BLaER1 treated with 17β-estradiol and CSF1 and Interleukin-3, amounts not matched to agents 10 nM and 100 nM (cell line): Measurements from ENCODE around the gene PTPRD.

Experiments used
- H3K27ac ChIP-seq, 11 experiments: shearing (Covaris generic); formaldehyde crosslinking; 2 replicates each; pipeline ENCODE4 v1.8.1; 2022
- H3K27me3 ChIP-seq, 11 experiments: shearing (Covaris generic); formaldehyde crosslinking; 2 replicates each; pipeline ENCODE4 v1.8.1; 2022
- H3K36me3 ChIP-seq, 11 experiments: shearing (Covaris generic); formaldehyde crosslinking; 2 replicates each; pipeline ENCODE4 v1.8.1; 2022
- H3K4me1 ChIP-seq, 10 experiments: shearing (Covaris generic); formaldehyde crosslinking; 2 replicates each; pipeline ENCODE4 v1.8.1; 2022
- H3K4me2 ChIP-seq, 11 experiments: shearing (Covaris generic); formaldehyde crosslinking; 2 replicates each; pipeline ENCODE4 v1.8.1; 2022
- H3K4me3 ChIP-seq, 10 experiments: shearing (Covaris generic); formaldehyde crosslinking; 2 replicates each; pipeline ENCODE4 v1.8.1; 2022
- H3K9ac ChIP-seq, 11 experiments: shearing (Covaris generic); formaldehyde crosslinking; 2 replicates each; pipeline ENCODE4 v1.8.1; 2022
- H3K9me3 ChIP-seq, 11 experiments: shearing (Covaris generic); formaldehyde crosslinking; replicated peaks in 1 of 11; 2 replicates each; pipeline ENCODE4 v1.8.1; 2022
- H4K20me1 ChIP-seq, 11 experiments: shearing (Covaris generic); formaldehyde crosslinking; 2 replicates each; pipeline ENCODE4 v1.8.1; 2022
- Cebpa-rat ChIP-seq, 11 experiments: shearing (Covaris generic); IDR thresholded peaks; 2 replicates each; pipeline ENCODE4 v1.8.1; 2022

PTPRD gene

DNA sequence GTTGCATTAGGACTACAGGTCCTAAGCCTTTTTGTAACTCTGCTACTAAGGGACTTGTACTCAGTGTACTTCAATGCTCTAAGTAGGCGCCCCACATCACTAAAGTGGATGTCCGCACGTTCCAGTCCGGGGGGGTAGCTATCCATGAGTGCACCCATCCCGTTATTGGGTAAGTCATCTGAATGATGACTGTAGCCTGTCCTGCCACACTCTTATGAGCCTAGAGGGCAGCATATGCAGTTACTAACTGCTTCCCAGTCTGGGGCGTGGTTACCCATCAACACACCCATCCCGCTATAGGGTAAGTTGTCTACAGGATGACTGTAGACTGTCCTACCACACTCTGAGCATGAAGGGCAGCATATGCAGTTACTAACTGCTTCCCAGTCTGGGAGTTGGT lies 1053.9 kb downstream of the PTPRD start:
- no peak for TF ChIP-seq Cebpa-rat (IDR thresholded peaks at IDR 0.05)
- Histone ChIP-seq H3K27ac (no peak overlapping the region), H4K20me1 (no peaks in the 10 kb centered on the region), H3K27me3 (no peaks in the 10 kb centered on the region), H3K4me3 (no peak overlapping the region), H3K9me3 (no peaks in the 10 kb centered on the region), H3K9ac (no peak overlapping the region), H3K36me3 (no peaks in the 10 kb centered on the region), H3K4me2 (no peak overlapping the region), H3K4me1 (no peaks in the 10 kb centered on the region)

DNA sequence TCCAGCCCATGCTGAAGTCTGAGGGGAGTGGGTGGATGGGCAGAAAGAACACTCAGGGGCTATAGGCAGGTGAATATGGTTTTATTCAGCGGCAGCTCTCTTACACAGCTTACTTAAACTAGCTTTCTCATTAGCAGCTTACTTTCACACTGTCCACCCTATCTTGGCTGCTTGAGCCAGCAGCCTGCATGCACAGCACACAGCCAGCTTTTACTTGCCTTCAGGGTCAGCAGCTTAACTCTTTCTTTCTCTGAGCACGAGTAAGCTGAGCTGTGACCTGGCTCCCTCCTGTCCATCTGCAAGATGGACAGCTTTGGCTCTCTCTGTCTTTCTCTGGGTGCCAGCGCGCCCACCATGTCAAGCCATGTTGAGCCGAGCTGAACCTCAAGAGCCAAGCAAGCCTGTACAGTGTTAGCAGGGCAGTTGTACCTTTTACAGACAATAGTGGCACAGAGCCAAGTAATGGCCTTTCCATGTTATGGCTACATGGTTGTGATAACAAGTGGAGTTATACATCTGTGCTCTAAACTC lies 1054.9 kb downstream of the PTPRD start:
- no peaks in the 10 kb centered on the region for H3K4me1 ChIP-seq
- no peak overlapping the region for H3K4me3 ChIP-seq
- H3K27me3 ChIP-seq = no peaks in the 10 kb centered on the region
- no peak overlapping the region for H3K9ac ChIP-seq
- H3K27ac ChIP-seq = no peak overlapping the region
- no peak overlapping the region for H3K4me2 ChIP-seq
- no peaks in the 10 kb centered on the region for H3K36me3 ChIP-seq
- no peaks in the 10 kb centered on the region for H3K9me3 ChIP-seq
- H4K20me1 ChIP-seq = no peaks in the 10 kb centered on the region
- TF ChIP-seq Cebpa-rat (IDR thresholded peaks at IDR 0.05) = no peak

DNA sequence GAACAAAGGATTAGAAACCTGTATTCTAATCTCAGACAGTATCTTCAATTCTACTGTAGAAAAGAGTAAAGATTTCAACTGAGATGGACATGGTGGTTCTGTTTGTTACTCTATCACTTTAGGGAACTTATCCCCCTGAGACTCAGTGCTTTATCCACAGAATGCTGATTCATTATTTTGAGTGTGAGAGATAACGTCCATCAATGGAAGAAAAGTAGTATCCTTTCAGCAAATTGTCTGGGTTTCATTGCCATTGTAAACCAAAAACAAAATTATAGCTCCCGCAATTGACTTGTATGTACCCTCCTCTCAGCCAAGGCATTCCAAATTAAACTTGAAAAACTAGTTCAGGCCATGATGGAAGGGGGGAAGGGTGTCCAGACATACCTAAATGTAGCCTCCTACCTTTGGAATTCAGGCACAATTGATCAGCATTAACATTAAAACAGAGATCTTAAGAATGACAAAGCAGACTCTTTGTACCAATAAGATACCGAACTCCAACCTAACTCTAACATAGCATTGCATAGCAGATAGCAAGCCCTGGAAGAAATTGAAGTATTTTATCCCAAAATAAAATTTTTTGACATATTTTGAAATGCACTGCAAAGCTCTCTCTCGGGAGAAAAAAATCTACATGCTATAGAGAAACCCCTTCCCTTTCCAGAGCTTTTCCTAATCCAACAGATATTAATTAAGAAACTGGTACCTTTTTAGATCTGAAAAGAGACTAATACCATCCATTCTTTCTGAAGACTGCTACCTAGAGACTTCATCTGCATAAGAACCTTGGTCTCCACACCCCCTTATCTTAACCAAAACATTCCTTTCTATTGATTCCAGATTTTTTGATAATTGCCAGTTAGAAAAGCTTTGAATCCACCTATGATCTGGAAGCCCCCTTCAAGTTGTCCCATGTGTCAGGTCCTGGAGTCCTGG lies 1055.7 kb downstream of the PTPRD start:
- Histone ChIP-seq H4K20me1 (no peaks in the 10 kb centered on the region), H3K36me3 (no peaks in the 10 kb centered on the region), H3K27me3 (no peaks in the 10 kb centered on the region), H3K9me3 (no peaks in the 10 kb centered on the region), H3K4me1 (peaks cover 0 to 6% (median 0%) of the 10 kb centered on the region in 10 experiments; a peak in 1 of 20 replicates), H3K27ac (no peak overlapping the region), H3K4me3 (no peak overlapping the region), H3K9ac (no peak overlapping the region), H3K4me2 (no peak overlapping the region)
- TF ChIP-seq Cebpa-rat (IDR thresholded peaks at IDR 0.05) = no peak

DNA sequence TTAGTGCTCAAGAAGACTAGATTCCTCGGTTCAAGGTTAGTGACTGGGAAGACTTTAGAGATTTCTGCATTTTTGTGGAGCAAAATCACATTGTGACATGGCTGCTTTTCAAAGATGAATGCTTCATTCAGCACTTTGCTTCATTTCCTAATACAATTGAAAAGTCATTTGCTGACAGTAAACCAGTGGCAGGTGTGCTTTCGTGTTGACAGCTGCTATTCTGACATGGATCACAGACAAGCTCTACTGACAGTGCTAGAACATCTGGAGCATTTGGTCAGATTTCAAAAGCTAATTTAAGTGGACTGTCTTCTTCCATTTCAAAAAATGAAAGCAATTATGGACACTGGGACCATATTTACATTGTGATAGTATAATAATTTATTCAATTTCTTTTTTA lies 1060.1 kb downstream of the PTPRD start:
- no peak for TF ChIP-seq Cebpa-rat (IDR thresholded peaks at IDR 0.05)

DNA sequence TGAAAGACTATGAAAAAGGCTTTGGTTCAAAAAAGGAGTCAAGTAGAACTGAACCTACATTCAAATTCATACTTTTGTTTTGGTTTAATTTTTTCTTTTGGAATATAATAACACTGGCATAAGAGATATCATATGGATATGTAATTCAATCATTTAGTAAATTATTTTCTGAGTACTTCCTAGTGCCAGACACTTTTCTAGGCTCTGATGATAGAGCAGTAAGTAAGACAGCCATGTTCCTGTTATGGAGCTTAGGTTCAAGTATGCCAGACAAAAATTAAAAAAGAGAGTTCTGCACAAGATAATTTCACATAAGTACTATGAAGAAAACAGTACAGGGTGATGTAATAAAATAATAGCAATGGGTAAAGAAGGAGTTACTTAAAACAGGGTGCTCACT lies 1074.0 kb downstream of the PTPRD start:
- Histone ChIP-seq H3K27me3 (no peaks in the 10 kb centered on the region), H3K27ac (no peak overlapping the region)

More for the DNA sequence above, 1060.1 kb downstream of the PTPRD start:
- H3K4me2 ChIP-seq = peak overlapping the region in 1 of 11 experiments; percentile 28; a peak in 1 of 22 replicates
- H3K4me1 ChIP-seq = peaks cover 0 to 13% (median 0%) of the 10 kb centered on the region in 10 experiments; a peak in 3 of 20 replicates
- H3K9ac ChIP-seq = no peak overlapping the region
- no peak overlapping the region for H3K27ac ChIP-seq
- no peaks in the 10 kb centered on the region for H3K27me3 ChIP-seq
- H3K36me3 ChIP-seq = no peaks in the 10 kb centered on the region
- no peaks in the 10 kb centered on the region for H3K9me3 ChIP-seq
- H4K20me1 ChIP-seq = no peaks in the 10 kb centered on the region
- H3K4me3 ChIP-seq = no peak overlapping the region

DNA sequence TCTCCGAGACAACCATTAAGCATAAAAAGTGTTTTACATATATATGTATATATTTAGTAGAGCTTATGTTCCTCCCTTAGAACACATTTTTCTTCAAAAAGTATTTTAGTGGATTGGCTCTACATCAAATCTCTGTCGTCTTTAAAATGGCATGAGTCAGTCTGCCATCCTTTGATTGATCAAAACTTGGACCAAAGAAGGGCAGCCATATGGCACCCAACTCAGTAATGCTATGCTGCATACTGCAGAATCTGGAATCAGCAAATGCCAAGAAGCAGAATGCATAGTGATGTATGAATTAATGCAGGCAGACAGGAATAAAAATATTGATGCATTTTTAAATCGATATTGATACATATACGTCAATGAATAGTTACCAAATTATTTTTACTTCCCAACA lies 1074.4 kb downstream of the PTPRD start:
- Histone ChIP-seq H3K27ac (no peak overlapping the region), H3K9me3 (no peaks in the 10 kb centered on the region), H3K9ac (no peak overlapping the region), H3K4me2 (no peak overlapping the region), H3K27me3 (no peaks in the 10 kb centered on the region), H3K4me1 (no peaks in the 10 kb centered on the region), H3K4me3 (no peak overlapping the region), H4K20me1 (no peaks in the 10 kb centered on the region), H3K36me3 (no peaks in the 10 kb centered on the region)
- no peak for TF ChIP-seq Cebpa-rat (IDR thresholded peaks at IDR 0.05)

More for the DNA sequence above, 1074.0 kb downstream of the PTPRD start:
- Histone ChIP-seq H4K20me1 (no peaks in the 10 kb centered on the region), H3K4me2 (no peak overlapping the region), H3K36me3 (no peaks in the 10 kb centered on the region), H3K4me3 (no peak overlapping the region), H3K9ac (no peak overlapping the region), H3K9me3 (no peaks in the 10 kb centered on the region), H3K4me1 (no peaks in the 10 kb centered on the region)
- no peak for TF ChIP-seq Cebpa-rat (IDR thresholded peaks at IDR 0.05)

DNA sequence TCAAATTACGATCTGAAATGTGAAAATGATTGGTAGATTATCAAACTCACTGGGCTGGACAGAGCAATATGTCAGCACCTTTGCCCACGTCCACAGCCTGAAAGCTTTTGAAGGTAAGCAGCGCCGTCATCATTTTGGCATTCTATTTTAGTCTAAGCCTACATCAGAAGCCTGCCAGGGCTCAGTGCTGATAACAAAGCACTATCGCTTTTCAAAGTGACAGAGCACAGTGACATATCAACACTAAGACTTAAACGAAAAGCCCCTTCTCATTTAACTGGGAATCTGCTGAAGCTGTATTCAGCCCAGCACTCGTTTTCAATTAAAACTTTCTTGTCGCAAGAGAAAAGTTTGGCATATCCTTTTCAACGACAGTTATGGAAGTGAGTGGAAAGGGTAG lies 1076.3 kb downstream of the PTPRD start:
- no peaks in the 10 kb centered on the region for H3K27me3 ChIP-seq
- no peak overlapping the region for H3K9ac ChIP-seq
- no peaks in the 10 kb centered on the region for H3K4me1 ChIP-seq
- no peak overlapping the region for H3K4me3 ChIP-seq
- TF ChIP-seq Cebpa-rat (IDR thresholded peaks at IDR 0.05) = no peak
- no peaks in the 10 kb centered on the region for H3K9me3 ChIP-seq
- no peak overlapping the region for H3K4me2 ChIP-seq
- H3K36me3 ChIP-seq = no peaks in the 10 kb centered on the region
- H4K20me1 ChIP-seq = no peaks in the 10 kb centered on the region
- no peak overlapping the region for H3K27ac ChIP-seq

DNA sequence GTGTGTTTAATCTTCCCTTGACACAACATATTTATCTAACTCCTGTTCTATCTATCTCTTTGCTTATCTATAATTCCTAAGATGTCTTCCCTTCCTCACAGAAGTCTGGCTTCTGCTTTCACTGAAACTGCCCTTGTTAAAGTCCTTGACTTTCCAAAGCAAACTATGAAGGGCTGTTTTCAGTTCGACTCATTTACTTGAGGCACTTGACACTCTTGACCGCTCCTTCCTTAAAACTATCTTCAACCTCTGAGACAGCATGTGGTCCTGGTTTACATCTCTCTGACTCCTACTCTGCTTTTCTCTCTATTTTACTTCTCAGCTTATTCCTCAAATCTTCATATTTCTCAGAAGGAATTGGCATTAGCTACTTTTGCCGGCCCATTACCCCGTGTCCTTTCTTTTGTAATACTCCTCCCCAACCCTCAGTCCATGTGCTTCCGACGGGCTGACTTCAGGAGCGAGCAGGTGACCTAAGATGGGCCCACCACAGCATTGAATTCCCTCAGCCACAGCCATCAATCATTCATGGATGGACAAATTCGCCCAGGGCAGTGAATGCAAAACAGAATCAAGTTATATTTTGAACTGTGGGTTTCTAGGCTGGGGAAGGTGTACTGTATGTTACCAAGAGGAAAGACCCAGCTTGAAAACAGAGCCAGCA lies 1089.2 kb downstream of the PTPRD start:
- no peaks in the 10 kb centered on the region for H3K4me1 ChIP-seq
- TF ChIP-seq Cebpa-rat (IDR thresholded peaks at IDR 0.05) = no peak
- H3K27me3 ChIP-seq = no peaks in the 10 kb centered on the region
- no peak overlapping the region for H3K27ac ChIP-seq
- H3K9ac ChIP-seq = no peak overlapping the region
- H3K9me3 ChIP-seq = no peaks in the 10 kb centered on the region
- H3K4me3 ChIP-seq = no peak overlapping the region
- H4K20me1 ChIP-seq = no peaks in the 10 kb centered on the region
- no peaks in the 10 kb centered on the region for H3K36me3 ChIP-seq
- H3K4me2 ChIP-seq = no peak overlapping the region

DNA sequence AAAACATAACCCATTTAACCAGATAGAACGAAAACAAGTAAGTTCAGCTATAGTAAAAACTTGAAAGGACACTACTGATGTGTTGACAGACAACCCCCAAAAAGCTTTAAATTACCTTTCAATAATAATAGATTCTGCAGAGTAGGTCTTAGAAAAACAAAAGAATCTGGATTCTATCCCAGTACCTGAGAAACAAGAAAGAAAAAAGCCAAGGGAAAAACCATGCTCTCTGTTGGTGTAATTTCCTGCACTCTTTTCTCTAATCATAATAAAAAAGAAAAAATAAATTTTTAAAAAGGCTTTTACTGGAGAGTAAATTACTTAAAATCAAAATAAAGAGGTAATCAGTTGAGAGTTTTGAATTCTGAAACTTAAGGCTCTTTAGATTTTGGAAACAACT lies 1090.4 kb downstream of the PTPRD start:
- H3K4me3 ChIP-seq = no peak overlapping the region
- no peak overlapping the region for H3K4me2 ChIP-seq
- H3K9ac ChIP-seq = no peak overlapping the region
- H4K20me1 ChIP-seq = no peaks in the 10 kb centered on the region
- no peak overlapping the region for H3K27ac ChIP-seq
- no peaks in the 10 kb centered on the region for H3K36me3 ChIP-seq
- TF ChIP-seq Cebpa-rat (IDR thresholded peaks at IDR 0.05) = no peak
- no peaks in the 10 kb centered on the region for H3K9me3 ChIP-seq
- no peaks in the 10 kb centered on the region for H3K4me1 ChIP-seq
- H3K27me3 ChIP-seq = no peaks in the 10 kb centered on the region
